ENCODE results near the gene FN1. TPM values are rescaled to one million over a fixed set of nuclear protein-coding genes. Genes with fewer than 3 reads are reported as not detected.
A peak's percentile ranks its signal among the peaks of the same experiment; 100 is the strongest.

FN1 gene
- total and polyA plus RNA-seq, 3 donors from 2014 or later, result 36.8 to 245 (median 66.3) TPM

DNA sequence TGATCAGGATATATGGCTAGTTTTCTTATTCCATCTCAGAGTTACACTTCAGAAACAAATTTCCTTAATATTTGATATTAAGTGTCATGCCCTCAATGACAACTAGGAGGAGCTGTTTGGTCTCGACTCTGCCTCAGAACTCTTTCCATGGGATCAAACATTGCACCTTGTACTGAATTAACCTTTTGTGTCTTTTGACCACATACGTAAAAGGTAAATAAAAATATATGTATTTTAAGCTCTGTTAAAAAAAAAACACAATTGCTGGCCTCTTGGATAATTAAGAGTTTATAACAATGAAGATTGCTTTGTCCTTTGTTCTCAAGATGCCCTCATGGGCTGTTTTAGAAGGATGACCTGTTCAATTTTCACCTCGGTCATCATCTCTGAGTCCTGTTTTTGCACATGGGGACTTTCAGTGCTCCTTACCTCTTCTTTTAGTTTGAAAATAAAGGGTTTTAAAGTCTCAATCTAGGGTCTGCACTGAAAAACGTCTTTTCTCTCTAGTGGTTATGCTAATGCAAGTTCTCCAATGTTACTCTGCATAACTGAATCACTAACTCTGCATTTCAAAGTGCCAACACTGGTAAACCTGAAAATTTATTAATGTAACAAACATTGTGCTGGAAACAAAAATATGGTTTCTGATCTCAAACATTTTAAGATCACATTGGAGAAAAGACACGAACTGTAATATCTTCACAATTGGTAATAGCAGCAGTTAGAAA, 18.8 kb upstream of the FN1 start:
- no peak for TF ChIP-seq POLR2A (IDR thresholded peaks at IDR 0.05)
- TF ChIP-seq, protein P1, sequence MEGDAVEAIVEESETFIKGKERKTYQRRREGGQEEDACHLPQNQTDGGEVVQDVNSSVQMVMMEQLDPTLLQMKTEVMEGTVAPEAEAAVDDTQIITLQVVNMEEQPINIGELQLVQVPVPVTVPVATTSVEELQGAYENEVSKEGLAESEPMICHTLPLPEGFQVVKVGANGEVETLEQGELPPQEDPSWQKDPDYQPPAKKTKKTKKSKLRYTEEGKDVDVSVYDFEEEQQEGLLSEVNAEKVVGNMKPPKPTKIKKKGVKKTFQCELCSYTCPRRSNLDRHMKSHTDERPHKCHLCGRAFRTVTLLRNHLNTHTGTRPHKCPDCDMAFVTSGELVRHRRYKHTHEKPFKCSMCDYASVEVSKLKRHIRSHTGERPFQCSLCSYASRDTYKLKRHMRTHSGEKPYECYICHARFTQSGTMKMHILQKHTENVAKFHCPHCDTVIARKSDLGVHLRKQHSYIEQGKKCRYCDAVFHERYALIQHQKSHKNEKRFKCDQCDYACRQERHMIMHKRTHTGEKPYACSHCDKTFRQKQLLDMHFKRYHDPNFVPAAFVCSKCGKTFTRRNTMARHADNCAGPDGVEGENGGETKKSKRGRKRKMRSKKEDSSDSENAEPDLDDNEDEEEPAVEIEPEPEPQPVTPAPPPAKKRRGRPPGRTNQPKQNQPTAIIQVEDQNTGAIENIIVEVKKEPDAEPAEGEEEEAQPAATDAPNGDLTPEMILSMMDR (IDR thresholded peaks at IDR 0.05), result peak; percentile 81 to 86 (median 84)

DNA sequence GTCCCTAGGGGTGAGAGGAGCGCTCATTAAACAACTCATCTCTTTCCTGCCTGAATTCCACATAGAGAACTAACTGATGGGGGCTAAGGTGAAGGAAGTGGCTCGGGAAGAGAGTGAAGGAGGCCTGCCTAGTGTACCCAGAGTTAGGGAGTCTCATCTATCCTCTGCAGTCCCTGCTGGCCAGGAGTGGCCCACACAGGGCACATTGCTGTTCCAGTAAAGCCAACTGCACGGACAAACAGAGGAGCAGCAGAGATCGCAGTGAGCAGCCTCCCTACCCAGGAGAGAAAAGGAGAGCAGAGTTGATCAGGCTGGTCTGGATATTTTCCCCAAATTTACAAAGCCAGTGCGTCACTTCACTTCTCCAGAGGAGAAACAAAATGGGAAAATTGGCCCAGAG, 16.9 kb upstream of the FN1 start:
- no peaks in the 10 kb centered on the region for H3K9me3 ChIP-seq
- 91 to 94% methylated on average over 5 of the region's 5 CpGs for WGBS, 2 donors
- intact Hi-C loops (cut with DNase I; ENCODE audit: low total_unique reads), result no loop called here
- no peak for DNase-seq
- H3K27me3 ChIP-seq, result no peaks in the 10 kb centered on the region
- TF ChIP-seq POLR2A (IDR thresholded peaks at IDR 0.05), result no peak
- TF ChIP-seq, protein P1 (IDR thresholded peaks at IDR 0.05), result no peak
- H3K36me3 ChIP-seq (ENCODE audit: low read depth, missing control alignments), result no peaks in the 10 kb centered on the region
- H3K27ac ChIP-seq, result no peak overlapping the region
- no peak overlapping the region for H3K4me3 ChIP-seq
- H3K4me1 ChIP-seq, result no peaks in the 10 kb centered on the region

More for the DNA sequence above, 18.8 kb upstream of the FN1 start:
- intact Hi-C loops (cut with DNase I; ENCODE audit: low total_unique reads), result no loop called here
- H3K4me3 ChIP-seq, result no peak overlapping the region
- no peak for DNase-seq
- H3K9me3 ChIP-seq, result no peaks in the 10 kb centered on the region
- WGBS, 2 donors, result 57 to 67% methylated on average over 5 of the region's 5 CpGs
- no peaks in the 10 kb centered on the region for H3K36me3 ChIP-seq (ENCODE audit: low read depth, missing control alignments)
- H3K27me3 ChIP-seq, result no peaks in the 10 kb centered on the region
- H3K4me1 ChIP-seq, result peaks cover under 1% of the 10 kb centered on the region
- H3K27ac ChIP-seq, result no peak overlapping the region

DNA sequence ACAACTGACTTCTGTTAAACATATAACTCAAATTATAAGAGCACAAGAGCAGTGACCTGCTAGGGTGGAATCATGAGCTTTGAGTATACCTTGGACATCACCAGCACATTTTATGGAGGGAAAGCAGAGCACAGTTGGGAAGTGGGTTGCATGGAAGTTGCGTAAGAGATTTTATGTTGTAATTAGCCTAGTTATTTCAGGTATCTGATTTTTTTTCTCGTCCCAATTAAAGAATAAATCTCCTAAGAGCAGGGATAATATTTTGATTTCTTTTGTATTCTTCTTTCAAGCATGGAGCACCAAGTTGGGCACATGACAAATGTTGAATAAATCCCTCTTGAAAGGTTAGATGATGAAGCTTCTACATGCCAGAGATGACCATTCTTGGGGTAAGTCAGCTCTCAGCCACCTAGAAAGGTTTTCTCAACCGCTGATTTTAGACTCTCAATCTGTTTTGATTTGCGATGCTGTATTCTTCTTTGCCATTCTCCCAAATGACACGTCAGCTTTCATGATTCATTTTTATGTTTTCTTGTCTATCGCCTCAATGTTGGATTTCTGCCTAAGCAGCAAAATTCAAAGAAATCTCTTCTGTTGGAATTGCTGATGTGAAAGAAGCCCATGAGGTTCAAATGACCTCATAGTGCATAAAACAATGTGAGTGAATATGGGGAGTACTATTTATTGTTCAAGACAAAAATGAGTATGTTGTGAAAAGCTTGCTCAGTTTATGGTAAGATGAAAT, 15.3 kb upstream of the FN1 start:
- intact Hi-C loops (cut with DNase I; ENCODE audit: low total_unique reads), result no loop called here
- H3K27me3 ChIP-seq, result no peaks in the 10 kb centered on the region
- H3K36me3 ChIP-seq (ENCODE audit: low read depth, missing control alignments), result no peaks in the 10 kb centered on the region
- 90 to 92% methylated on average over 6 of the region's 6 CpGs for WGBS, 2 donors
- no peak for TF ChIP-seq POLR2A (IDR thresholded peaks at IDR 0.05)
- TF ChIP-seq, protein P1 (IDR thresholded peaks at IDR 0.05), result no peak
- no peaks in the 10 kb centered on the region for H3K4me1 ChIP-seq
- no peaks in the 10 kb centered on the region for H3K9me3 ChIP-seq
- no peak for DNase-seq
- no peak overlapping the region for H3K4me3 ChIP-seq
- no peak overlapping the region for H3K27ac ChIP-seq

DNA sequence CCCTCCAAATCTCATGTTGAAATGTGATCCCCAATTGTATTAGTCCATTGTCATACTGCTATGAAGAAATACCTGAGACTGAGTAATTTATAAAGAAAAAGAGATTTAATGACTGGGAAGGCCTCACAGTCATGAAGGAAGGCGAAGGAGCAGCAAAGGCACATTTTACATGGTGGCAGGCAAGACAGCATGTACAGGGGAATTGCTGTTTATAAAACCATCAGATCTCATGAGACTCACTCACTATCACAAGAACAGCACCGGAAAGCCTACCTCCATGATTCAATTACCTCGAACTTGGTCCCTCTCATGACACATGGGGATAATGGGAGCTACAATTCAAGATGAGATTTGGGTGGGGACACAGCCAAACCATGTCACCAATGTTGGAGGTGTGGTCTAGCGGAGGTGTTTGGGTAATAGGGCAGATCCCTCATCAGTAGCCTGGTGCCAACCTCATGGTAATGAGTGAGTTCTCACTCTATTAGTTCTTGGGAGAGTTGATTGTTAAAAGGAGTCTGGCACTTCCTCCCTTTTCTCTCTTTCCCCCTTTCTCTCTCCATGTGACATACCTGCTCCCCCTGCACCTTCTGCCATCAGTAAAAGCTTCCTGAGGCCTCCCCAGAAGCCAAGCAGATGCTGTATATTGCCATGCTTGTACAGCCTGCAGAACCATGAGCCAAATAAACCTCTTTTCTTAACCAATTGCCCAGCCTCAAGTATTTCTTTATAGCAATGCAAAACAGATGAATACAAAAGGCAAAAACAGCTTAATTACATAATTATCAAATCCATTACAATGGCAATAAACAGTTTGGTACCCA, 14.5 kb upstream of the FN1 start:
- H3K36me3 ChIP-seq (ENCODE audit: low read depth, missing control alignments), result no peaks in the 10 kb centered on the region

More for the DNA sequence above, 14.5 kb upstream of the FN1 start:
- Histone ChIP-seq H3K27me3 (no peaks in the 10 kb centered on the region), H3K27ac (no peak overlapping the region), H3K9me3 (no peaks in the 10 kb centered on the region), H3K4me1 (no peaks in the 10 kb centered on the region), H3K4me3 (no peak overlapping the region)
- intact Hi-C loops (cut with DNase I; ENCODE audit: low total_unique reads), result no loop called here
- WGBS, 2 donors, result 97 to 100% methylated on average over 4 of the region's 4 CpGs
- TF ChIP-seq, protein P1 (IDR thresholded peaks at IDR 0.05), result no peak
- no peak for TF ChIP-seq POLR2A (IDR thresholded peaks at IDR 0.05)
- no peak for DNase-seq

Data from testis (tissue), 3 donors.